Peyer's patch (tissue), 4 donors: ENCODE results near the gene ARHGAP35. TPM values are rescaled to one million over a fixed set of nuclear protein-coding genes. Genes with fewer than 3 reads are reported as not detected.
"Not testable (repeated sequence)": the region's sequence is repeated elsewhere in the genome, so short reads cannot be mapped to it uniquely, and the experiment has no call there.

ENCODE experiments used
- DNase-seq, 3 donors: peaks; one replicate each; pipeline ENCODE4 v3.0.0-alpha.2; 2017 to 2019
- H3K27ac ChIP-seq, 4 donors: fragments of 200-600 bp; sonication (generic); one replicate each; pipeline ENCODE4 v1.5.1; 2016 to 2019
- H3K27me3 ChIP-seq, 2 donors: fragments of 200-600 bp; sonication (generic); one replicate each; pipeline ENCODE4 v1.5.1; 2019
- H3K36me3 ChIP-seq, 3 donors: fragments of 200-600 bp; sonication (generic); one replicate each; pipeline ENCODE4 v1.5.1; 2016 to 2019
- H3K4me1 ChIP-seq, 4 donors: fragments of 200-600 bp; sonication (generic); one replicate each; pipeline ENCODE4 v1.5.1; 2016 to 2019
- H3K4me3 ChIP-seq, 4 donors: fragments of 200-600 bp; sonication (generic); 1 replicate in 3 of 4; 2 replicates in 1 of 4; pipeline ENCODE4 v1.5.1; 2016 to 2019; ENCODE audit warnings: mild to moderate bottlenecking in 1 of 4
- H3K9me3 ChIP-seq, 4 donors: fragments of 200-600 bp; sonication (generic); one replicate each; pipeline ENCODE4 v1.5.1; 2016 to 2019; ENCODE audit warnings: mild to moderate bottlenecking in 1 of 4
- CTCF ChIP-seq, 6 experiments: fragments of 450-650 bp in 4 of 6; fragments of 200-600 bp in 2 of 6; sonication (generic) in 1 of 6; IDR thresholded peaks; one replicate each; pipeline ENCODE4 v1.5.1; 2017 to 2019; ENCODE audit warnings: antibody characterized with exemption in 6 of 6, mild to moderate bottlenecking in 3 of 6, moderate library complexity in 1 of 6
- POLR2A ChIP-seq, 2 donors: fragments of 450-650 bp; IDR thresholded peaks; one replicate each; pipeline ENCODE4 v1.5.1; 2017; ENCODE audit warnings: antibody characterized with exemption in 2 of 2, mild to moderate bottlenecking in 2 of 2, moderate library complexity in 2 of 2
- total RNA-seq, 4 donors: library from RNA; depleted of rRNA; stranded (reverse); fragments of >200 nt; gene quantifications; one replicate each; pipeline ENCODE4 v1.1.0, GENCODE V29; 2016

The ARHGAP35 gene
- total RNA-seq, 4 donors from 2014 or later = 41.3 to 100 (median 85.4) TPM

- Histone ChIP-seq H3K27ac (no peak overlapping the region), H3K36me3 (no peaks in the 10 kb centered on the region), H3K4me3 (no peak overlapping the region), H3K27me3 (no peaks in the 10 kb centered on the region), H3K9me3 (no peaks in the 10 kb centered on the region), H3K4me1 (peaks cover 4 to 19% (median 11%) of the 10 kb centered on the region in 4 donors)
- DNase-seq = no peak
- TF ChIP-seq POLR2A (IDR thresholded peaks at IDR 0.05) = no peak
- no peak for TF ChIP-seq CTCF (IDR thresholded peaks at IDR 0.05)
These were observed 8.0 kb upstream of the ARHGAP35 start for GRCh38 chr19:46852830-46853229.

- peaks cover 2 to 22% (median 8%) of the 10 kb centered on the region in 4 donors for H3K4me1 ChIP-seq
- H3K36me3 ChIP-seq, H3K27me3 ChIP-seq, H3K4me3 ChIP-seq, H3K9me3 ChIP-seq: not testable (repeated sequence)
- peak overlapping the region in 1 of 4 donors; percentile 53 for H3K27ac ChIP-seq
- peak in 1 of 3 donors; percentile 39 for DNase-seq
These were observed 6.1 kb upstream of the ARHGAP35 start for GRCh38 chr19:46854698-46855097.

- H3K36me3 ChIP-seq = no peaks in the 10 kb centered on the region
- peaks cover 0 to 20% (median 3%) of the 10 kb centered on the region in 4 donors for H3K4me1 ChIP-seq
- H3K9me3 ChIP-seq = no peaks in the 10 kb centered on the region
- peak overlapping the region; percentile 58 to 81 (median 71) for H3K27ac ChIP-seq
- TF ChIP-seq CTCF (IDR thresholded peaks at IDR 0.05) (peak; percentile 32 to 93 (median 77)), POLR2A (IDR thresholded peaks at IDR 0.05) (no peak)
- no peaks in the 10 kb centered on the region for H3K27me3 ChIP-seq
- H3K4me3 ChIP-seq = peak overlapping the region; percentile 16 to 39 (median 29)
- peak; percentile 92 to 97 (median 95) for DNase-seq
These were observed 4.5 kb upstream of the ARHGAP35 start for GRCh38 chr19:46856062-46857022.

GRCh38 chr19:46859637-46860124, 1.1 kb upstream of the ARHGAP35 start:
- no peak for TF ChIP-seq CTCF (IDR thresholded peaks at IDR 0.05)
- no peak for TF ChIP-seq POLR2A (IDR thresholded peaks at IDR 0.05)
- peak in 1 of 3 donors; percentile 76 for DNase-seq
- Histone ChIP-seq H3K4me3 (peak overlapping the region; percentile 88 to 99 (median 91)), H3K9me3 (no peaks in the 10 kb centered on the region), H3K36me3 (no peaks in the 10 kb centered on the region), H3K27ac (peak overlapping the region; percentile 94 to 99 (median 96)), H3K4me1 (peaks cover 0 to 51% (median 7%) of the 10 kb centered on the region in 4 donors), H3K27me3 (no peaks in the 10 kb centered on the region)

- H3K4me3 ChIP-seq = peak overlapping the region; percentile 88 to 99 (median 91)
- H3K9me3 ChIP-seq = no peaks in the 10 kb centered on the region
- peaks cover 0 to 57% (median 7%) of the 10 kb centered on the region in 4 donors for H3K4me1 ChIP-seq
- TF ChIP-seq CTCF (IDR thresholded peaks at IDR 0.05) = no peak
- peak; percentile 50 to 62 for TF ChIP-seq POLR2A (IDR thresholded peaks at IDR 0.05)
- peak; percentile 97 to 99 (median 98) for DNase-seq
- H3K27me3 ChIP-seq = no peaks in the 10 kb centered on the region
- H3K36me3 ChIP-seq = no peaks in the 10 kb centered on the region
- peak overlapping the region; percentile 94 to 99 (median 96) for H3K27ac ChIP-seq
These were observed 512 bp upstream of the ARHGAP35 start for GRCh38 chr19:46860125-46860845.
